WERI-Rb-1 (cell line): Measurements from ENCODE around the gene UROC1.

Experiments used
- DNase-seq: peaks from one replicate; pipeline ENCODE4 v3.0.0-alpha.2; 2020
- H3K27ac ChIP-seq: fragments of 250-450 bp; sonication (Bioruptor Pico); 2 replicates; pipeline ENCODE4 v1.5.1; 2020; ENCODE audit warnings: mild to moderate bottlenecking, moderate library complexity
- H3K27me3 ChIP-seq: fragments of 250-450 bp; sonication (Bioruptor Pico); 2 replicates; pipeline ENCODE4 v1.5.1; 2021; ENCODE audit warnings: mild to moderate bottlenecking, low read depth, moderate library complexity; ENCODE audit not compliant: insufficient read depth, severe bottlenecking
- H3K36me3 ChIP-seq: fragments of 250-450 bp; sonication (Bioruptor Pico); 2 replicates; pipeline ENCODE4 v1.5.1; 2020; ENCODE audit warnings: mild to moderate bottlenecking, moderate library complexity
- H3K4me3 ChIP-seq: 2 replicates; pipeline ENCODE4 v1.5.1; 2011; ENCODE audit warnings: low read depth, mild to moderate bottlenecking, control low read depth, low read length
- H3K9me3 ChIP-seq: fragments of 250-450 bp; sonication (Bioruptor Pico); 2 replicates; pipeline ENCODE4 v1.5.1; 2021; ENCODE audit warnings: mild to moderate bottlenecking, moderate library complexity; ENCODE audit not compliant: severe bottlenecking
- CTCF ChIP-seq: IDR thresholded peaks from 2 replicates; pipeline ENCODE4 v1.5.1; 2011; ENCODE audit warnings: low read depth, mild to moderate bottlenecking, control low read depth, inconsistent platforms, low read length

Gene UROC1

GRCh38 chr3:126503701-126504100, 13.9 kb downstream of the UROC1 start:
- TF ChIP-seq CTCF = no peak
- no peaks in the 10 kb centered on the region for H3K9me3 ChIP-seq
- H3K4me3 ChIP-seq = no peak overlapping the region
- no peak overlapping the region for H3K27ac ChIP-seq
- no peaks in the 10 kb centered on the region for H3K36me3 ChIP-seq
- H3K27me3 ChIP-seq = no peaks in the 10 kb centered on the region
- no peak for DNase-seq

GRCh38 chr3:126502656-126503055, 14.9 kb downstream of the UROC1 start:
- H3K9me3 ChIP-seq = no peaks in the 10 kb centered on the region
- H3K27me3 ChIP-seq = no peaks in the 10 kb centered on the region
- no peak overlapping the region for H3K4me3 ChIP-seq
- no peak overlapping the region for H3K27ac ChIP-seq
- no peaks in the 10 kb centered on the region for H3K36me3 ChIP-seq
- no peak for TF ChIP-seq CTCF
- no peak for DNase-seq

DNA sequence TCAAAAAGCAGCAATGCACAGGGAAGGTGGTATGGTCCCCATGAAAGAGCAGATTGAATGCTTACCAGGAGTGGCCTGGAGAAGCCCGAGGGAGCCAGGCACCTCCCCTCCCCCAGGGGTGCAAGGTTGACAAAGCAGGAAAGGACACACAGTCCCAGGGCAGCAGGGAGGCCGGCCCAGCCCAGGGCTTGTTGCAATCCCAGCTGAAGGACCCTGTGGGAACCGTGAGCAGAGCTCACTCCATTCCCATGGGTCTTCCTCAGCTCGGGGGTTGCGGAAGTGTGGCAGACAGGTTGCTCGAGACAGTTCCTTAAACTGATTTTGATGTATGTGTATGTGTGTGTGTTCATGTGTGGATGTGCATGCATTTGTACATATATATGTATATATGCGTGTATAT, 15.8 kb downstream of the UROC1 start:
- H3K36me3 ChIP-seq = no peaks in the 10 kb centered on the region
- DNase-seq = no peak

GRCh38 chr3:126501054-126501453, 16.5 kb downstream of the UROC1 start:
- no peak for DNase-seq
- H3K36me3 ChIP-seq = no peaks in the 10 kb centered on the region
- H3K4me3 ChIP-seq = no peak overlapping the region
- no peaks in the 10 kb centered on the region for H3K9me3 ChIP-seq
- no peaks in the 10 kb centered on the region for H3K27me3 ChIP-seq
- no peak overlapping the region for H3K27ac ChIP-seq
- TF ChIP-seq CTCF = no peak

More for the DNA sequence above, 15.8 kb downstream of the UROC1 start:
- TF ChIP-seq CTCF = no peak
- Histone ChIP-seq H3K4me3 (no peak overlapping the region), H3K9me3 (no peaks in the 10 kb centered on the region), H3K27ac (no peak overlapping the region), H3K27me3 (no peaks in the 10 kb centered on the region)

- DNase-seq = no peak
- TF ChIP-seq CTCF = no peak
- no peaks in the 10 kb centered on the region for H3K9me3 ChIP-seq
- no peaks in the 10 kb centered on the region for H3K36me3 ChIP-seq
- no peak overlapping the region for H3K27ac ChIP-seq
- no peaks in the 10 kb centered on the region for H3K27me3 ChIP-seq
- no peak overlapping the region for H3K4me3 ChIP-seq
Observed at GRCh38 chr3:126500016-126500415, 17.6 kb downstream of the UROC1 start.

DNA sequence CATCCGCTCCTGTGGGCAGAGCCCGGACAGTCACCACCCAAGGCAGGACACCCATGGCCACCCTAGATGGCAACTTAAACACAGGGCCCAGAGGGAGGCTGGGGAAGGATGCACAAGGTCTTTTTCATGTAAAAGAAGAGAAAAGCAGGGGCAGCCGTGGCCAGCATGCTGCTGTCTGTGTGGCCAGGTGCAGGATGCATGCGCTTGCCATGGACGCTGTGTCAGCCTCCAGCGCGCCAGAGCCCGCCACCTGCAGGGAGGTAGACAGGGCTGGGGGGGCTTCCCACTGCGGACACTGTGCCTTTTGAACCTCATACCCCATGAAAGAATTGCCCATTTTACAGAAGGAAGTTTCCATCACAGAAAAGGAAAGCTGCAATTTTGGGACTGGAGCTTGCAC, 18.2 kb downstream of the UROC1 start:
- H3K27ac ChIP-seq = no peak overlapping the region
- no peak for TF ChIP-seq CTCF
- H3K27me3 ChIP-seq = no peaks in the 10 kb centered on the region
- H3K36me3 ChIP-seq = no peaks in the 10 kb centered on the region
- H3K9me3 ChIP-seq = no peaks in the 10 kb centered on the region
- H3K4me3 ChIP-seq = no peak overlapping the region
- no peak for DNase-seq
